ENCODE data around the gene KRT71. TPM values are rescaled to one million over a fixed set of nuclear protein-coding genes. Genes with fewer than 3 reads are reported as not detected.

KRT71 gene
- total RNA-seq, 4 donors from 2014 or later: not detected

DNA sequence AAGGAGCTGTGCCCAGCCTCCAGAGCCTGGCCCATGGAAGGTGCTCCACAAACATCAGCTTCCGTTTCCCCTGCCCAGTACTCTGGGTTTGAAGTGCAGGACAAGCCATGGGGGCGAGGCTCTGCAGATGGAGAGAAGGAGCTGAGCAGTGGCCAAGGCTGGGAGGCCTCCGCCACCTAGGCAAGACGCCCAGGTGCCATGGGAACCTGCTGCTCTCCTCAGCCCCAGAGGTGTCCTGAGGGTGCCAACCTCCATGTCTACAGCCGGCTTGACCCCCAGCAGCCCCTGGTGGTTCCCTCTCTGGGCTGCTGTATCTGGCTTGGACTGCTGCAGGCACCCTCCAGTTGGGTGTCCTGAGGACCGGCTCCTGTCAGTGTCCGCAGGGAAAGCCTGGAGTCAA is 12.4 kb downstream of the KRT71 start:
- no peak for TF ChIP-seq CTCF (IDR thresholded peaks at IDR 0.05)
- ATAC-seq (ENCODE audit: low FRiP score) (no peak), DNase-seq (ENCODE audit: low spot score) (no peak)

DNA sequence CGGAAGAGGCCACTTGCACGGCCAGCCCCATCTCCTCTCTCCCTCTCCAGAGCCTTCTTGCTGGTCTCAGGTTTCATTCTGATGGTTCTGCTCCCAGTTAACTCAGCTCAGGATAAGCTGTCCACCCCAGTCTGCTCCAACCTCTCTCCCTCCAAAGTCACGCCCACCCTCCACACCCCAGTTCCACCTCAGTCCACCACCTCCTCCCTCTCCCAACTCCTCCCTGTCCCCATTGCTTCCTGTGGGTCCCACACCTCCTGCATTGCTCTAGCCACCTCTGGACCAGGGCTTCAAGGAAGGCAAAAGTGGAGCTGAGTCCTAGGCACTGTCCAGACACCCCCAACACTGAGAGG is 13.1 kb downstream of the KRT71 start:
- no peak for TF ChIP-seq CTCF (IDR thresholded peaks at IDR 0.05)
- DNase-seq (ENCODE audit: low spot score) (no peak), ATAC-seq (ENCODE audit: low FRiP score) (no peak)

DNA sequence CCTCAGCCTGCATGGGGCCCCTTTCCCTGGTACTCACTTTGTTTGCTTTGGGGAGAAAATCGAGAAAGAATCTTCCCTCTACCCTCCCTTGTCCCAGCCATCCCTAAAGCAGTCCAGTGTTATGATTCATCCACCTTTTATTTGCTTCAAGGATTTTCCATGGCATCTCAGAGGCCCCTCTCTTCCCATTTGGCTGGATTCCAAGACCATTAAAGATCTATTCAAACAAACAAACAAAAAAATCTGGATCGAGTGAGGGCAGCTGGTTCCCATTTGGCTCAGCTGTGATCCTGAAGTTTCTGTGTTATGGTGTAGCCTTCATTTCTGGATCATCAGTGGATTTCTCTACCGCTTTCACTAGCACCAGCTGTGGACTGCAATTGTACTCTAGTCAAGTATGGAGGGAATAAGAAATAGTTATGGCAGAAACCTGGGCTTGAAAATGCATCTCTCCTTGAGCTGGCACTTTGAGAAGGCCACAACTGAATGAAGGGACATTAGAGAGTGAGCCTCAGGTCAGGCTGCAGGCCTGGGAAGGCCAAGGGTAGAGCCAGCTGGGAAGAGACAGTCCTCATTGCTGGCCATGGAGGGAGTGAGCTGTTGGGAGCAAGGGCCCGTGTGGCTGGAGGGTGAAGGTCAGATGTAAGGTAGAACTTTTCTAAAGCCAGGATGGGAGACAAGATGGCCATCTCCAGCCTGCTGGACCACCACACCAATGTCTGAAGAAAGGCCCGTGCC is 13.7 kb downstream of the KRT71 start:
- no peak for TF ChIP-seq CTCF (IDR thresholded peaks at IDR 0.05)
- ATAC-seq (ENCODE audit: low FRiP score): no peak
- DNase-seq (ENCODE audit: low spot score): no peak

DNA sequence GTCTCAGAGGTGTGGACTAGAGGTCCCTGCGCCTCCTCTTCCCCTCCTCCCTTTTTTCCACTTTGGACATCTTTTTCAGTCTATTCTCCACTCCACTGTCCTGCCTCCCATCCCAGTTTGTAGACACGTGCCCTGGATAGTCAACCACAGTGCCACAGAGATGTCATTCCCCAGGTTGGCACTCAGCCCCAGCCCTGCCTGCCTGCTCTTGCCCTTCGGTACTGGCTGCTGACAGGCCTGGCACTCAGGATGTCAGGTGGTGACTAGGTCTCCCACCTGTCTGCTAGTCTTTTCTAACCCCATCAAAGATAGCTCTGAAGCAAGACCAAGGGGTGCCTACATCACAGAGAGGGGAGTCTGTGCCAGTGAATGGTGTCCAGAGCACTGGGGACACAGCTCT is 15.8 kb downstream of the KRT71 start:
- TF ChIP-seq CTCF (IDR thresholded peaks at IDR 0.05): no peak
- ATAC-seq (ENCODE audit: low FRiP score) (no peak), DNase-seq (ENCODE audit: low spot score) (no peak)

DNA sequence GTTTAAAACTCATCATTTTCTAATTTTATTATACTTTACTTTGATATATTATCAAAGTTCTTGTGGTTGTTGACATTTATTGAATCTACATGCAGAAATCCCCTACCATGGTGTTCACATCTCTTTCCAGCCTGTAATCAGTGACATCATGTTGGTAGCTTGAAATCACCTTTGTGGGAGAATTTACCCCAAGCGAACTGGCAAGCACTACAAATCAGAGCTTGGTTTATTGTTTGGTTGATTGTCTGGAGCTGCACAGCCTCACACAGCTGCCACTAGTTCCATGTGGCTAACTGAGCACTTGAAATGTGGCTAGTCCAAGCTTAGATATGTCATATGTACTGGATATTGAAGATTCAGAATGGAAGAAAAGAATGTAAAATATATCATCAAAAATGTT is 17.4 kb downstream of the KRT71 start:
- no peak for TF ChIP-seq CTCF (IDR thresholded peaks at IDR 0.05)
- no peak for ATAC-seq (ENCODE audit: low FRiP score)
- no peak for DNase-seq (ENCODE audit: low spot score)

DNA sequence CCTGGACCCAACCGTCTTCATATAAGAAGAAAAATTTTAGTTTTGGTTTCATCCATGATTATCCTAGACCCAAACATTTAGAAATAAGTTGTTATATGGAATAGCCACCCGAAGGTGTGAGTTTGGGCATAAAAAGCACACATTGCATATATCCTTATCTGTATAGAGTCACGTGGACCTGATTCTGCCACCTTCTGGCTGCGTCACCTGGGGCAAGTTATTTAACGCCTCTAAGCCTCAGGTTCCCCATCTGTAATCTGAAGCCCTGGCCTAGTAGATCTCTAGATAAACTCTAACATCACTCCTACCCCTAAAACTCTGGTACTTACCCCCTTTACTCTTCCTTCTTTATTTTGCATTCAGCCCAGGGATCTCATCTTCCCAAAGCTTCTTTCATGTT is 18.5 kb downstream of the KRT71 start:
- ATAC-seq (ENCODE audit: low FRiP score): no peak
- no peak for TF ChIP-seq CTCF (IDR thresholded peaks at IDR 0.05)
- DNase-seq (ENCODE audit: low spot score): no peak

DNA sequence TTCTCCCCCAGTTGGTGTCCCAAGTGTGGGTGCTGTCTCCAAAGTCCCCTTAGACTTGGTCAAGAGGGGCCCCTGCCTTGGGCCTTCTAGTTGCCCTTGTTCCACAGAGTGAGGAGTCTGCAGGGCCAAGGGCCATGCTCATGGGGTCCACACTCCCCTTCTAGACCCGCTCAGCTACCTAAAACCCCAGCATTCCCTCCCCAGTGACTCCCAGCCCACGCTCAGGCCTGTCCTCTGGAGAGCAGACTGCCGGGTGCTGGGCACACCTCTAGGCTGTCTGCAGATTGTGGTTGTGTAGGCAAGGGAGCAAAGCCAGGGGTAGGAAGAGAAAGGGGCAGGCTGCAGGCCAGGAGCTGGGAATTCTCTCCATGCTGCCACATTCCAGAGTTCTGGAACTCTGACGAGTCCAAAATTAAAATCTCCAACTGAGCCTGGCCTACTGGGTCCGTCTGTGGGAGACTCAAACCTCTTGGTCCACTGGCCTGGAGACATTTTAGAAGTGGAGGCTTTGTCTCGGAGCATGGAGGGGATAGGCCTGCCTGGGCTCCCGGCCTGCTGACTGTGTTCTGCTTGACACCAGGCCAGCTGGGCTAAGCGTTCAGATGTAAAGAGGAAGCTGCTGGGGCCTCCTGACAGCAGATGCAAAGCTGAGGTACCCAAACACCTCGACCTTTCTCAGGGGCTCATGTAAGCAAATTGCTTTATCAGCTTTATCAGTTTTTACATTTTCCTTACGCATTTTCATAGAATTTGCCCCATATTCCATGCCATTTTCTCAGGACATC is 19.1 kb downstream of the KRT71 start:
- ATAC-seq (ENCODE audit: low FRiP score) (no peak), DNase-seq (ENCODE audit: low spot score) (no peak)
- TF ChIP-seq CTCF (IDR thresholded peaks at IDR 0.05): no peak

Measured in omental fat pad (tissue), 4 donors.